Naive thymus-derived CD4-positive, alpha-beta T cell (primary cell): ENCODE results near the gene TMEM134. TPM values are rescaled to one million over a fixed set of nuclear protein-coding genes. Genes with fewer than 3 reads are reported as not detected.
"Not testable (repeated sequence)": the region's sequence is repeated elsewhere in the genome, so short reads cannot be mapped to it uniquely, and the experiment has no call there.

Source experiments
- ATAC-seq: fragments of 150-1000 bp; cut with Tn5 transposase; 2 replicates; pipeline ENCODE4 v1.10.0; 2021; ENCODE audit warnings: mild to moderate bottlenecking, moderate library complexity
- CTCF ChIA-PET: fragments of 350-600 bp; sonication (Branson Sonifier 250); formaldehyde crosslinking; loops from one replicate; lab custom pipeline; 2021; ENCODE audit warnings: antibody characterized with exemption; lab: Charles Lee
- POLR2A ChIA-PET: fragments of 350-600 bp; sonication (Branson Sonifier 250); formaldehyde crosslinking; loops from one replicate; lab custom pipeline; 2021; ENCODE audit warnings: antibody characterized with exemption, inconsistent platforms; lab: Charles Lee
- DNase-seq, 9 donors: peaks; one replicate each; pipeline versions ENCODE4 v3.0.0 to v3.0.0-alpha.2; 2020 to 2022; ENCODE audit warnings: mixed read lengths in 1 of 9
- H3K27ac ChIP-seq: one replicate; pipeline ENCODE4 v1.7.0; 2013; ENCODE audit warnings: mild to moderate bottlenecking, low read depth, low read length, moderate library complexity
- H3K27me3 ChIP-seq, 2 donors: one replicate each; pipeline ENCODE4 v1.7.0; 2013; ENCODE audit warnings: low read length in 2 of 2, mild to moderate bottlenecking in 2 of 2, moderate library complexity in 2 of 2; ENCODE audit not compliant: control insufficient read depth in 2 of 2, insufficient read depth in 2 of 2
- H3K36me3 ChIP-seq, 3 experiments: 1 replicate in 2 of 3; 2 replicates in 1 of 3; pipeline ENCODE4 v1.7.0; 2013; ENCODE audit warnings: low read length in 3 of 3, mild to moderate bottlenecking in 3 of 3, moderate library complexity in 1 of 3; ENCODE audit not compliant: insufficient read depth in 3 of 3, control insufficient read depth in 2 of 3
- H3K4me1 ChIP-seq, 2 donors: one replicate each; pipeline ENCODE4 v1.7.0; 2013; ENCODE audit warnings: low read length in 2 of 2, mild to moderate bottlenecking in 2 of 2, moderate library complexity in 1 of 2; ENCODE audit not compliant: control insufficient read depth in 2 of 2, insufficient read depth in 2 of 2
- H3K4me3 ChIP-seq: 2 replicates; pipeline ENCODE4 v1.7.0; 2013; ENCODE audit warnings: mild to moderate bottlenecking, low read length
- H3K9me3 ChIP-seq, 3 experiments: 1 replicate in 2 of 3; 2 replicates in 1 of 3; pipeline ENCODE4 v1.7.0; 2013; ENCODE audit warnings: low read length in 3 of 3; ENCODE audit not compliant: control insufficient read depth in 2 of 3
- H3K27ac Mint-ChIP-seq, 9 donors: one replicate each; pipeline ENCODE4 v1.8.0; 2020 to 2022; ENCODE audit warnings: mixed read lengths in 9 of 9, mild to moderate bottlenecking in 8 of 9, moderate library complexity in 5 of 9, inconsistent platforms in 2 of 9
- H3K27me3 Mint-ChIP-seq, 5 donors: one replicate each; pipeline ENCODE4 v1.8.0; 2021 to 2022; ENCODE audit warnings: mixed read lengths in 5 of 5, mild to moderate bottlenecking in 1 of 5
- H3K36me3 Mint-ChIP-seq, 5 donors: one replicate each; pipeline ENCODE4 v1.8.0; 2020 to 2022; ENCODE audit warnings: mixed read lengths in 5 of 5, mild to moderate bottlenecking in 3 of 5, inconsistent platforms in 1 of 5
- H3K4me1 Mint-ChIP-seq, 7 donors: one replicate each; pipeline ENCODE4 v1.8.0; 2020 to 2022; ENCODE audit warnings: mixed read lengths in 7 of 7, mild to moderate bottlenecking in 3 of 7, inconsistent platforms in 1 of 7
- H3K4me3 Mint-ChIP-seq, 10 donors: one replicate each; pipeline ENCODE4 v1.8.0; 2020 to 2022; ENCODE audit warnings: mild to moderate bottlenecking in 10 of 10, mixed read lengths in 10 of 10, moderate library complexity in 6 of 10, inconsistent platforms in 2 of 10
- H3K9me3 Mint-ChIP-seq, 11 donors: one replicate each; pipeline ENCODE4 v1.8.0; 2020 to 2022; ENCODE audit warnings: mixed read lengths in 11 of 11, mild to moderate bottlenecking in 4 of 11, inconsistent platforms in 1 of 11, moderate library complexity in 1 of 11
- intact Hi-C, 2 donors: fragments of 100-400 bp; cut with micrococcal nuclease; formaldehyde crosslinking; loops; one replicate each; pipeline ENCODE4 v1.15.1; 2023
- polyA plus RNA-seq, 2 donors: library from polyadenylated mRNA; unstranded; fragments of 300-500 nt; fragmentation: Illumina TruSeq; gene quantifications; one replicate each; pipeline ENCODE4 v1.2.3, GENCODE V29; 2021
- total RNA-seq, 6 experiments: library from RNA in 5 of 6; stranded (reverse) in 5 of 6; gene quantifications; 1 replicate in 5 of 6; 2 replicates in 1 of 6; pipeline ENCODE4 v1.2.3 and lab custom pipeline; 2021 to 2026

TMEM134 gene
- total and polyA plus RNA-seq, 7 experiments from 2014 or later: 52.4 to 143 (median 88.2) TPM

GRCh38 chr11:67489885-67490726 is 21.1 kb upstream of the TMEM134 start:
- H3K27ac ChIP-seq: peak overlapping the region; percentile 21
- ChIA-PET CTCF (interaction anchor here (0.5 to 1.3 kb wide), 2 partner anchors 103 to 144 kb away, joined by 3 read pairs; no protein-coding TSS in a partner anchor), POLR2A (interaction anchor here (0.8 to 1.9 kb wide), 9 partner anchors 7 to 137 kb away, joined by 3 to 5 read pairs (median 3); partner anchors contain the start of genes AIP, POLD4 and TMEM134)
- H3K27me3 ChIP-seq: no peaks in the 10 kb centered on the region
- H3K9me3 Mint-ChIP-seq: peaks cover 0 to 2% (median 0%) of the 10 kb centered on the region in 11 donors
- peak overlapping the region in 1 of 10 donors; percentile 70 for H3K4me3 Mint-ChIP-seq
- peaks cover 23 to 39% (median 35%) of the 10 kb centered on the region in 7 donors for H3K4me1 Mint-ChIP-seq
- intact Hi-C loops: loop anchor here in 1 of 2 donors (10.0 kb wide), 1 partner anchor 1205 kb away; the partner anchor contains the start of gene YIF1A
- H3K36me3 Mint-ChIP-seq: peaks cover 10 to 36% (median 18%) of the 10 kb centered on the region in 5 donors
- H3K27ac Mint-ChIP-seq: peak overlapping the region in 8 of 9 donors; percentile 25 to 81 (median 68)
- ATAC-seq: no peak
- H3K9me3 ChIP-seq: no peaks in the 10 kb centered on the region
- H3K4me1 ChIP-seq: peaks cover 21% of the 10 kb centered on the region in 2 donors
- H3K36me3 ChIP-seq: peaks cover 8 to 84% (median 28%) of the 10 kb centered on the region in 3 experiments
- DNase-seq: no peak
- H3K4me3 ChIP-seq: no peak overlapping the region
- H3K27me3 Mint-ChIP-seq: no peaks in the 10 kb centered on the region

- Histone ChIP-seq H3K9me3 (no peaks in the 10 kb centered on the region), H3K36me3 (peaks cover 8 to 78% (median 28%) of the 10 kb centered on the region in 3 experiments), H3K4me3 (no peak overlapping the region), H3K4me1 (peaks cover 28% of the 10 kb centered on the region in 2 donors), H3K27me3 (no peaks in the 10 kb centered on the region), H3K27ac (peak overlapping the region; percentile 61)
- peak overlapping the region in 8 of 9 donors; percentile 38 to 85 (median 70) for H3K27ac Mint-ChIP-seq
- peak overlapping the region in 2 of 10 donors; percentile 15 to 70 for H3K4me3 Mint-ChIP-seq
- ChIA-PET CTCF (interaction anchor here (0.5 kb wide), 1 partner anchor 103 kb away, joined by 3 read pairs; no protein-coding TSS in a partner anchor), POLR2A (interaction anchor here (0.6 to 1.8 kb wide), 8 partner anchors 21 to 144 kb away, joined by 3 to 12 read pairs (median 3); partner anchors contain the start of genes POLD4, PPP1CA, RAD9A and TBC1D10C)
- H3K4me1 Mint-ChIP-seq: peaks cover 31 to 47% (median 43%) of the 10 kb centered on the region in 7 donors
- peaks cover 10 to 44% (median 18%) of the 10 kb centered on the region in 5 donors for H3K36me3 Mint-ChIP-seq
- no peaks in the 10 kb centered on the region for H3K27me3 Mint-ChIP-seq
- no peak for ATAC-seq
- no peak for DNase-seq
- intact Hi-C loops: loop anchor here in 1 of 2 donors (10.0 kb wide), 1 partner anchor 1205 kb away; the partner anchor contains the start of gene YIF1A
- H3K9me3 Mint-ChIP-seq: peaks cover 0 to 2% (median 0%) of the 10 kb centered on the region in 11 donors
Measured at GRCh38 chr11:67489203-67489884, 20.3 kb upstream of the TMEM134 start.

DNA sequence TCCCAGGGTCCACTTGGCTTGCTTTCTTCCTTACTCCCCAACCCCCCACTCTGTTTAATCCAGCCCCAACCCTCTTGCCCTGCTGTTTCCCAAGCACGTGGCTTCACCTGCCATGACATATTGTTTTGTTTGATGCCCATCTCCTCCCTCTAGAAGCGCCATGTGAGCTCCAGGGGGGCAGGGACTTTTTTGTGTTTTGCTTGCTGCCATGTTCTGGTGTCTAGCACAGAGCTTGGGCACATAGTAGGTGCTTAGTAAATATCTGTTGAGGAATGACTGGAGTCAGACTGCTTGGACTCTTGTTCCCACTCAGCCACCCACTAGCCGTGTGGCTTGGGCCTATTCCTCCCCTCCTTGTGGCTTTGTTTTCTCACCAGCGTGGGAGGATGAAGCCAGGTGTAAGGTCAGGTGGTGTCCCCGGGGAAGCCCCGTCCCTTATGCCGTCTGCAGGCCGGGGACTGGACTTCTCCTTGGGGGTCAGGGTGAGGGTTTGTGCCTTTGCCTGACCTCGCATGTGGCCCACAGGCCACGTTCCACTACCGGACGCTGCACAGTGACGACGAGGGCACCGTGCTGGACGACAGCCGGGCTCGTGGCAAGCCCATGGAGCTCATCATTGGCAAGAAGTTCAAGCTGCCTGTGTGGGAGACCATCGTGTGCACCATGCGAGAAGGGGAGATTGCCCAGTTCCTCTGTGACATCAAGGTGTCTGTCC is 17.6 kb upstream of the TMEM134 start:
- peak overlapping the region; percentile 83 to 98 (median 92) for H3K4me3 Mint-ChIP-seq
- H3K27ac ChIP-seq: peak overlapping the region; percentile 80
- peaks cover 49 to 67% (median 59%) of the 10 kb centered on the region in 7 donors for H3K4me1 Mint-ChIP-seq
- no peak for ATAC-seq
- H3K36me3 ChIP-seq: peaks cover 5 to 51% (median 20%) of the 10 kb centered on the region in 3 experiments
- no peaks in the 10 kb centered on the region for H3K27me3 ChIP-seq
- H3K36me3 Mint-ChIP-seq: peaks cover 10 to 50% (median 18%) of the 10 kb centered on the region in 5 donors
- H3K9me3 Mint-ChIP-seq: no peaks in the 10 kb centered on the region
- H3K4me1 ChIP-seq: peaks cover 42 to 44% of the 10 kb centered on the region in 2 donors
- no peaks in the 10 kb centered on the region for H3K9me3 ChIP-seq
- DNase-seq: peak in 1 of 9 donors; percentile 74
- H3K27ac Mint-ChIP-seq: peak overlapping the region; percentile 88 to 100 (median 98)
- intact Hi-C loops: loop anchor here in 1 of 2 donors (10.0 kb wide), 1 partner anchor 1202 kb away; the partner anchor contains the start of gene YIF1A
- CTCF ChIA-PET: interaction anchor here (0.7 to 0.9 kb wide), 2 partner anchors 19 to 99 kb away, joined by 3 read pairs; partner anchors contain the start of gene PITPNM1
- peak overlapping the region; percentile 10 for H3K4me3 ChIP-seq
- H3K27me3 Mint-ChIP-seq: peaks cover 0 to 5% (median 0%) of the 10 kb centered on the region in 5 donors
- POLR2A ChIA-PET: interaction anchor here (0.6 to 5.9 kb wide), 11 partner anchors 15 to 369 kb away, joined by 3 to 122 read pairs (median 32); partner anchors contain the start of genes CDK2AP2, PITPNM1, PPP1CA and PTPRCAP

DNA sequence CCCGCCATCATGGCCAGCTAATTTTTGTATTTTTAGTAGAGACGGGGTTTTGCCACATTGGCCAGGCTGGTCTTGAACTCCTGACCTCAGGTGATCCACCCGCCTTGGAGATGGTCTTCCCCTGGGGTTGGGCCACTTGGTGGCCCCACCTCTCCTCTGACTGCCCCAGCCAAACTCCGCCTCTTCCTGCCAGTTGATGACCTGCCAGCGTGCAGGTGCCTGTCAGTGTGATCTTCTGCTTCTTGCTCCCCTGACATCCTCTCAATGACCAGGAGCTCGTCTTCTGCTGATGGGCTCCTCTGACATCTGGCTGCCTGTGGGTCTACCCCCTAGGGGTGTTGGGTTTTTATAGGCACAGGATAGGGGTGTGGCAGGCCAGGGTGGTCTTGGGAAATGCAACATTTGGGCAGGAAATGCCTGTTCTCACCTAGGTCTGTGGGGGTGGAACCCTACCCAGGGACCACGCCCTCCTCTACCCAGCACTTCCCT is 16.9 kb upstream of the TMEM134 start:
- H3K27ac ChIP-seq: peak overlapping the region; percentile 80
- not testable (repeated sequence) for H3K9me3 ChIP-seq, H3K27me3 Mint-ChIP-seq, H3K9me3 Mint-ChIP-seq, H3K27me3 ChIP-seq, ATAC-seq
- POLR2A ChIA-PET: interaction anchor here (0.6 to 5.9 kb wide), 14 partner anchors 9 to 1608 kb away, joined by 3 to 122 read pairs (median 4); partner anchors contain the start of genes CDK2AP2, PITPNM1, PPP1CA and PTPRCAP
- Mint-ChIP-seq H3K4me1 (peaks cover 49 to 67% (median 59%) of the 10 kb centered on the region in 7 donors), H3K4me3 (peak overlapping the region; percentile 83 to 98 (median 92)), H3K36me3 (peaks cover 10 to 48% (median 15%) of the 10 kb centered on the region in 5 donors), H3K27ac (peak overlapping the region; percentile 88 to 100 (median 98))
- DNase-seq: peak in 4 of 9 donors; percentile 20 to 56 (median 30)
- H3K36me3 ChIP-seq: peaks cover 5 to 44% (median 20%) of the 10 kb centered on the region in 3 experiments
- intact Hi-C loops: loop anchor here in 1 of 2 donors (10.0 kb wide), 1 partner anchor 1201 kb away; the partner anchor contains the start of gene YIF1A
- H3K4me1 ChIP-seq: peaks cover 42 to 44% of the 10 kb centered on the region in 2 donors
- CTCF ChIA-PET: interaction anchor here (0.6 to 3.7 kb wide), 4 partner anchors 21 to 104 kb away, joined by 3 to 11 read pairs (median 4); partner anchors contain the start of gene PTPRCAP
- peak overlapping the region; percentile 10 for H3K4me3 ChIP-seq

DNA sequence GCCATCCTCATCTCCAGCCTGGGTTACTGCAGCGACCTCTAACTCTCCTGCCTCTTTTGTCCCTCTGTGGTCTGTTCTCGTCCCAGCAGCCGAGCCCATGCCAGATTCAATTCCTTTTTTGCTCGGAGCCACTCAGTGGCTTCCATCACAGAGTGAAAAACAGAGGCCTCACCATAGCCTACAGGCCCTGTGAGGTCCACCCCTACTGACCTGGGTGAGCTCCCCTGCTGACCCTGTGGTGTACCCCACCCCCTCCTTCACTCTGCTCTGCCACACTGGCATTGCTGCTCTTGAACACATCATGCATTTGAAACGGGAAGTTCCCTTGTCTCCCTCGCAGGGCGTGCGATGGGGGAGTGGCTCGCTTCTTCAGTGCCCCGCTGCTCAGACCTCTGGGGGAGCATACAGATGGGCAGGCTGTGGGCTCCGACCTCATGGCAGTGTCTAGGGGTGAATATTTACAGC is 15.8 kb upstream of the TMEM134 start:
- ATAC-seq (peak; percentile 15), DNase-seq (peak in 6 of 9 donors; percentile 41 to 78 (median 48))
- Histone ChIP-seq H3K4me1 (peaks cover 42 to 44% of the 10 kb centered on the region in 2 donors), H3K36me3 (peaks cover 5 to 33% (median 16%) of the 10 kb centered on the region in 3 experiments), H3K9me3 (no peaks in the 10 kb centered on the region), H3K27me3 (no peaks in the 10 kb centered on the region), H3K4me3 (peak overlapping the region; percentile 80), H3K27ac (peak overlapping the region; percentile 80)
- Mint-ChIP-seq H3K4me1 (peaks cover 48 to 65% (median 57%) of the 10 kb centered on the region in 7 donors), H3K27me3 (peaks cover 0 to 5% (median 0%) of the 10 kb centered on the region in 5 donors), H3K27ac (peak overlapping the region; percentile 95 to 100 (median 99)), H3K36me3 (peaks cover 9 to 47% (median 14%) of the 10 kb centered on the region in 5 donors), H3K9me3 (no peaks in the 10 kb centered on the region), H3K4me3 (peak overlapping the region; percentile 90 to 100 (median 96))
- ChIA-PET POLR2A (interaction anchor here (0.6 to 5.9 kb wide), 30 partner anchors 8 to 1217 kb away, joined by 3 to 122 read pairs (median 6); partner anchors contain the start of genes CDK2AP2, PITPNM1, POLD4 and PPP1CA), CTCF (interaction anchor here (0.6 to 3.7 kb wide), 7 partner anchors 15 to 1070 kb away, joined by 3 to 11 read pairs (median 3); partner anchors contain the start of genes PITPNM1 and PTPRCAP)
- intact Hi-C loops: loop anchor here (1.0 to 10.0 kb wide), 7 partner anchors 21 to 1200 kb away; partner anchors contain the start of genes POLD4 (in 1 of the 2), RAD9A (in 1 of the 2), RBM4B (in 1 of the 2) and YIF1A (in 1 of the 2)
